Left ventricle myocardium superior (tissue), 1 donor: ENCODE measurements around the gene RAB34. TPM values are rescaled to one million over a fixed set of nuclear protein-coding genes. Genes with fewer than 3 reads are reported as not detected.

Source experiments
- ATAC-seq: fragments of 200-7000 bp; cut with Tn5 transposase; one replicate; pipeline ENCODE4 v1.9.1; 2020; ENCODE audit warnings: mild to moderate bottlenecking, moderate library complexity
- DNase-seq: peaks from one replicate; pipeline ENCODE4 v3.0.0-alpha.2; 2020
- intact Hi-C: fragments of 100-400 bp; cut with micrococcal nuclease; formaldehyde crosslinking; loops from one replicate; pipeline ENCODE4 v1.11.0; 2022
- long read RNA-seq: library from polyadenylated mRNA; unstranded; transcript quantifications from one replicate; pipeline ENCODE4 v2.0.0, GENCODE V29; 2021
- total RNA-seq: library from RNA; stranded (reverse); fragmentation: NEBNext Ultra II Directional; extraction: Animal tissue kit (Norgen Biotek cat#: 25700); gene quantifications from one replicate; pipeline ENCODE4 v1.2.1, GENCODE V29; 2021
- donor health status: DM: no; HTN: yes; CAD: no; lungs with severe emphysema.

RAB34 gene
- 14.8 TPM for total RNA-seq
- long read RNA-seq, transcript RAB34-204 (10 exons, 1,766 nt) = major isoform, 5 of 28 reads
- long read RNA-seq, transcript RAB34-201 (11 exons, 1,592 nt) = major isoform, 5 of 28 reads
- long read RNA-seq, partial matches to known transcripts = 3 of 28 reads
- long read RNA-seq, other reads (novel, unspliced or antisense) = 9 of 28 reads

- ATAC-seq = peak; percentile 34
- peak; percentile 81 for DNase-seq
- intact Hi-C loops = no loop called here
Measured at GRCh38 chr17:28717578-28718332, at the start of gene RAB34. RAB34 (minus strand) TSS chr17:28717868; CDS start chr17:28717266, 602 bp downstream.

GRCh38 chr17:28765038-28765437 is 47.4 kb upstream of the RAB34 start:
- intact Hi-C loops = no loop called here
- DNase-seq = no peak

GRCh38 chr17:28763804-28764266 is 46.2 kb upstream of the RAB34 start:
- no peak for DNase-seq
- intact Hi-C loops = no loop called here
- ATAC-seq = peak; percentile 36

More at GRCh38 chr17:28765038-28765437, 47.4 kb upstream of the RAB34 start:
- no peak for ATAC-seq

- intact Hi-C loops = no loop called here
- ATAC-seq = no peak
Measured at GRCh38 chr17:28763137-28763799, 45.6 kb upstream of the RAB34 start.

GRCh38 chr17:28760601-28761562 is 43.2 kb upstream of the RAB34 start:
- intact Hi-C loops = no loop called here
- ATAC-seq (peak; percentile 75), DNase-seq (peak; percentile 77)

More at GRCh38 chr17:28763137-28763799, 45.6 kb upstream of the RAB34 start:
- no peak for DNase-seq

GRCh38 chr17:28759256-28759865 is 41.7 kb upstream of the RAB34 start:
- ATAC-seq (no peak), DNase-seq (no peak)
- intact Hi-C loops = no loop called here

GRCh38 chr17:28758411-28759121 is 40.9 kb upstream of the RAB34 start:
- DNase-seq (no peak), ATAC-seq (no peak)
- intact Hi-C loops = no loop called here

GRCh38 chr17:28756049-28756804 is 38.6 kb upstream of the RAB34 start:
- no peak for ATAC-seq
- intact Hi-C loops = no loop called here
- no peak for DNase-seq

- DNase-seq = no peak
- no peak for ATAC-seq
- intact Hi-C loops = no loop called here
Measured at GRCh38 chr17:28755486-28755885, 37.8 kb upstream of the RAB34 start.

GRCh38 chr17:28751600-28752366 is 34.1 kb upstream of the RAB34 start:
- intact Hi-C loops = loop anchor here (2.0 kb wide), 1 partner anchor 23 kb away; the partner anchor contains the start of gene NEK8

GRCh38 chr17:28750178-28751047 is 32.7 kb upstream of the RAB34 start:
- DNase-seq (peak; percentile 95), ATAC-seq (peak; percentile 86)
- intact Hi-C loops = loop anchor here (2.0 kb wide), 1 partner anchor 22 kb away; the partner anchor contains the start of gene NEK8

More at GRCh38 chr17:28751600-28752366, 34.1 kb upstream of the RAB34 start:
- no peak for DNase-seq
- ATAC-seq = no peak

GRCh38 chr17:28749516-28750177 is 32.0 kb upstream of the RAB34 start:
- no peak for ATAC-seq
- DNase-seq = no peak
- intact Hi-C loops = loop anchor here (2.0 kb wide), 1 partner anchor 21 kb away; the partner anchor contains the start of gene NEK8

- intact Hi-C loops = no loop called here
- no peak for DNase-seq
- no peak for ATAC-seq
Measured at GRCh38 chr17:28748852-28749515, 31.3 kb upstream of the RAB34 start.
